Panc1 (cell line): ENCODE results near the gene GGA1. TPM values are rescaled to one million over a fixed set of nuclear protein-coding genes. Genes with fewer than 3 reads are reported as not detected.

ENCODE experiments used
- ATAC-seq: fragments of 200-7000 bp; cut with Tn5 transposase; 2 replicates; pipeline ENCODE4 v1.9.1; 2020; ENCODE audit warnings: mild to moderate bottlenecking, moderate library complexity
- BruUV-seq: library from RNA; stranded (reverse); fragments of 400-500 nt; replicated peaks from 2 replicates; lab custom pipeline; 2021; lab: Mats Ljungman, UMichigan
- CTCF ChIA-PET: fragments of 300-600 bp; sonication (Branson Sonifier 250); formaldehyde crosslinking; loops from one replicate; lab custom pipeline; 2022; ENCODE audit warnings: antibody characterized with exemption; lab: Charles Lee
- POLR2A ChIA-PET: fragments of 300-600 bp; sonication (Branson Sonifier 250); formaldehyde crosslinking; loops from one replicate; lab custom pipeline; 2022; ENCODE audit warnings: antibody characterized with exemption; lab: Charles Lee
- DNase-seq: peaks from one replicate; pipeline ENCODE4 v3.0.0-alpha.2; 2010; ENCODE audit warnings: low read depth, low spot score
- H3K27ac ChIP-seq: 2 replicates; pipeline ENCODE4 v1.5.1; 2011; ENCODE audit warnings: mild to moderate bottlenecking, low read length, inconsistent platforms
- H3K27me3 ChIP-seq: fragments of 200-500 bp; sonication (Bioruptor generic); 2 replicates; pipeline ENCODE4 v1.6.0; 2014; ENCODE audit warnings: low read length, inconsistent platforms; ENCODE audit not compliant: control insufficient read depth, insufficient read depth
- H3K36me3 ChIP-seq: fragments of 200-500 bp; sonication (Bioruptor generic); 2 replicates; pipeline ENCODE4 v1.5.1; 2014; ENCODE audit warnings: inconsistent platforms, mild to moderate bottlenecking, low read length, moderate library complexity; ENCODE audit not compliant: control insufficient read depth, insufficient read depth
- H3K4me1 ChIP-seq: 2 replicates; pipeline ENCODE4 v1.5.1; 2011; ENCODE audit warnings: inconsistent platforms, mild to moderate bottlenecking, low read length, moderate library complexity; ENCODE audit not compliant: control insufficient read depth, insufficient read depth
- H3K4me3 ChIP-seq, 2 experiments: 2 replicates each; pipeline ENCODE4 v1.5.1; 2011 to 2012; ENCODE audit warnings: low read depth in 2 of 2, low read length in 2 of 2, mild to moderate bottlenecking in 2 of 2, inconsistent platforms in 1 of 2, moderate library complexity in 1 of 2
- H3K9me3 ChIP-seq: fragments of 200-500 bp; sonication (Bioruptor generic); 2 replicates; pipeline ENCODE4 v1.5.1; 2014; ENCODE audit warnings: low read depth, mild to moderate bottlenecking, inconsistent platforms, low read length, moderate library complexity; ENCODE audit not compliant: control insufficient read depth, insufficient read depth
- POLR2AphosphoS5 ChIP-seq: IDR thresholded peaks from 2 replicates; pipeline ENCODE4 v1.6.1; 2012; ENCODE audit warnings: mild to moderate bottlenecking, low read depth, low read length, moderate library complexity
- SIN3A ChIP-seq: IDR thresholded peaks from 2 replicates; pipeline ENCODE4 v1.6.1; 2012; ENCODE audit warnings: low read depth, mild to moderate bottlenecking, low read length, moderate library complexity, borderline replicate concordance; ENCODE audit not compliant: insufficient read depth
- TCF7L2 ChIP-seq: IDR thresholded peaks from 2 replicates; pipeline ENCODE4 v1.6.1; 2011; ENCODE audit warnings: mild to moderate bottlenecking, low read depth, low read length, inconsistent platforms
- in situ Hi-C: cut with HindIII; loops from 2 replicates; pipeline ENCODE4 v1.10.0; 2016; ENCODE audit warnings: low sequenced_read_pairs, low pct_unique_long_range_greater_than_20kb
- intact Hi-C: fragments of 100-400 bp; cut with micrococcal nuclease; formaldehyde crosslinking; loops from one replicate; pipeline ENCODE4 v1.10.0; 2022; ENCODE audit not compliant: unreplicated experiment
- total RNA-seq: library from RNA; stranded (reverse); gene quantifications from one replicate; pipeline ENCODE4 v1.2.1, GENCODE V29; 2021; ENCODE audit not compliant: unreplicated experiment
- TF ChIP-seq, protein P1 (sequence below): fragments of 450-650 bp; IDR thresholded peaks from 2 replicates; pipeline ENCODE4 v1.5.1; 2017; ENCODE audit warnings: mild to moderate bottlenecking
- TF ChIP-seq, protein P2 (sequence below), 2 experiments: IDR thresholded peaks; 2 replicates each; pipeline ENCODE4 v1.6.1; 2011 to 2012; ENCODE audit warnings: low read depth in 2 of 2, control low read depth in 1 of 2, low read length in 1 of 2, mild to moderate bottlenecking in 1 of 2, moderate library complexity in 1 of 2; ENCODE audit not compliant: insufficient read depth in 1 of 2

Gene GGA1
- total RNA-seq, 1 experiment from 2014 or later: 45.4 TPM

DNA sequence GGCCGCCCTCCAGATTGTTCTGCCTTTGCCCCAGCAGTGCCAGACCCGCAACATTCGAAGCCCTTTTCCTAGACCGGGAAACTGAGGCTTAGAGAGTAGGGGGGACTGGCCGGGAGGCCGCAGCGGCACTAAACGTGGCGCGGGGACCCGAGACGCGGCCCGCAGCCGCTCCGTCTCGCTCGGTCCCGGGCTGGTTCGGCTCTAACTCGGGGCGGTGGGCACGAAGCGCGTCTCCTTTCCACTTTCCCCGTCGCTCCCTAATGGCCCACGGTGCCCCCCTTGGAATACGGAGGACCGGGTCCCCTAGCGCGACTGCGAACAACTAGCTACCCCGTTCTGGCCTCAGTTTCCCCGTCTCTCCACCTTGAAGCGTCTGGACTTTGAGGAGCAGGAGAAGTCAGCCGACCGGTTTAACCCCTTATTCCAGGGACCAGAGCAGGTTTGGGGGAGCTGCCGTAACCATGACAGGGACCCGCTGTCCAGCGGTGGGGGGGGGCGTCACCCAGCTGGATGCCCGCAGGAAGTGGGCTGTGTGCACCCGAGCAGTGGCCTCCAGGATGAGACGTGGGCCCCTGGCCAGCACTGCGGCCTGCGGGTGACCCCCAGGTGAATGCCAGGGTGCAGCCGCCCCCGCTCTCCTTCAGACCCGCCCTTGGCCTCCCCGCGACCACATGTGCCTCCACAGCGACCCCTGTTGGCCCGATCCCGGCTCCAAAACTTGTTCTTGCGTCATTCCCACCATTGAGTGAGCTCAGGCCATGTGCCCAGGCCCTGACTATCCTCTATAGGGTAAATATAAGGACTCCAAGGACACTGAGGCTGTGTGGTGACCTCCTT is 47.2 kb upstream of the GGA1 start:
- Histone ChIP-seq H3K36me3 (no peaks in the 10 kb centered on the region; the same call in 1 of the 2 replicates), H3K4me1 (peaks cover 32% of the 10 kb centered on the region), H3K9me3 (no peaks in the 10 kb centered on the region), H3K27ac (peak overlapping the region; percentile 84), H3K27me3 (no peaks in the 10 kb centered on the region), H3K4me3 (peak overlapping the region; percentile 68 to 77)
- intact Hi-C loops: no loop called here
- no TSS peak for BruUV-seq
- POLR2A ChIA-PET: interaction anchor here (0.8 to 1.0 kb wide), 2 partner anchors 15 kb away, joined by 3 read pairs; no protein-coding TSS in a partner anchor
- in situ Hi-C loops: no loop called here
- peak; percentile 66 for ATAC-seq
- no peak for DNase-seq
- TF ChIP-seq TCF7L2 (no peak), SIN3A (0 out of 2 replicates have a peak, but pooled peaks have one; percentile 42), POLR2AphosphoS5 (0 out of 2 replicates have a peak, but pooled peaks have one; percentile 42)
- TF ChIP-seq, protein P1, sequence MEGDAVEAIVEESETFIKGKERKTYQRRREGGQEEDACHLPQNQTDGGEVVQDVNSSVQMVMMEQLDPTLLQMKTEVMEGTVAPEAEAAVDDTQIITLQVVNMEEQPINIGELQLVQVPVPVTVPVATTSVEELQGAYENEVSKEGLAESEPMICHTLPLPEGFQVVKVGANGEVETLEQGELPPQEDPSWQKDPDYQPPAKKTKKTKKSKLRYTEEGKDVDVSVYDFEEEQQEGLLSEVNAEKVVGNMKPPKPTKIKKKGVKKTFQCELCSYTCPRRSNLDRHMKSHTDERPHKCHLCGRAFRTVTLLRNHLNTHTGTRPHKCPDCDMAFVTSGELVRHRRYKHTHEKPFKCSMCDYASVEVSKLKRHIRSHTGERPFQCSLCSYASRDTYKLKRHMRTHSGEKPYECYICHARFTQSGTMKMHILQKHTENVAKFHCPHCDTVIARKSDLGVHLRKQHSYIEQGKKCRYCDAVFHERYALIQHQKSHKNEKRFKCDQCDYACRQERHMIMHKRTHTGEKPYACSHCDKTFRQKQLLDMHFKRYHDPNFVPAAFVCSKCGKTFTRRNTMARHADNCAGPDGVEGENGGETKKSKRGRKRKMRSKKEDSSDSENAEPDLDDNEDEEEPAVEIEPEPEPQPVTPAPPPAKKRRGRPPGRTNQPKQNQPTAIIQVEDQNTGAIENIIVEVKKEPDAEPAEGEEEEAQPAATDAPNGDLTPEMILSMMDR: peak; percentile 86; the same call in 1 of the 2 replicates
- TF ChIP-seq, protein P2, sequence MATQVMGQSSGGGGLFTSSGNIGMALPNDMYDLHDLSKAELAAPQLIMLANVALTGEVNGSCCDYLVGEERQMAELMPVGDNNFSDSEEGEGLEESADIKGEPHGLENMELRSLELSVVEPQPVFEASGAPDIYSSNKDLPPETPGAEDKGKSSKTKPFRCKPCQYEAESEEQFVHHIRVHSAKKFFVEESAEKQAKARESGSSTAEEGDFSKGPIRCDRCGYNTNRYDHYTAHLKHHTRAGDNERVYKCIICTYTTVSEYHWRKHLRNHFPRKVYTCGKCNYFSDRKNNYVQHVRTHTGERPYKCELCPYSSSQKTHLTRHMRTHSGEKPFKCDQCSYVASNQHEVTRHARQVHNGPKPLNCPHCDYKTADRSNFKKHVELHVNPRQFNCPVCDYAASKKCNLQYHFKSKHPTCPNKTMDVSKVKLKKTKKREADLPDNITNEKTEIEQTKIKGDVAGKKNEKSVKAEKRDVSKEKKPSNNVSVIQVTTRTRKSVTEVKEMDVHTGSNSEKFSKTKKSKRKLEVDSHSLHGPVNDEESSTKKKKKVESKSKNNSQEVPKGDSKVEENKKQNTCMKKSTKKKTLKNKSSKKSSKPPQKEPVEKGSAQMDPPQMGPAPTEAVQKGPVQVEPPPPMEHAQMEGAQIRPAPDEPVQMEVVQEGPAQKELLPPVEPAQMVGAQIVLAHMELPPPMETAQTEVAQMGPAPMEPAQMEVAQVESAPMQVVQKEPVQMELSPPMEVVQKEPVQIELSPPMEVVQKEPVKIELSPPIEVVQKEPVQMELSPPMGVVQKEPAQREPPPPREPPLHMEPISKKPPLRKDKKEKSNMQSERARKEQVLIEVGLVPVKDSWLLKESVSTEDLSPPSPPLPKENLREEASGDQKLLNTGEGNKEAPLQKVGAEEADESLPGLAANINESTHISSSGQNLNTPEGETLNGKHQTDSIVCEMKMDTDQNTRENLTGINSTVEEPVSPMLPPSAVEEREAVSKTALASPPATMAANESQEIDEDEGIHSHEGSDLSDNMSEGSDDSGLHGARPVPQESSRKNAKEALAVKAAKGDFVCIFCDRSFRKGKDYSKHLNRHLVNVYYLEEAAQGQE (IDR thresholded peaks at IDR 0.05; ENCODE audit: insufficient read depth in 1 of 2, low read depth in 2 of 2, low read length in 1 of 2): no peak
- CTCF ChIA-PET: interaction anchor here (0.5 to 1.6 kb wide), 6 partner anchors 12 to 318 kb away, joined by 3 to 14 read pairs (median 3); no protein-coding TSS in a partner anchor

DNA sequence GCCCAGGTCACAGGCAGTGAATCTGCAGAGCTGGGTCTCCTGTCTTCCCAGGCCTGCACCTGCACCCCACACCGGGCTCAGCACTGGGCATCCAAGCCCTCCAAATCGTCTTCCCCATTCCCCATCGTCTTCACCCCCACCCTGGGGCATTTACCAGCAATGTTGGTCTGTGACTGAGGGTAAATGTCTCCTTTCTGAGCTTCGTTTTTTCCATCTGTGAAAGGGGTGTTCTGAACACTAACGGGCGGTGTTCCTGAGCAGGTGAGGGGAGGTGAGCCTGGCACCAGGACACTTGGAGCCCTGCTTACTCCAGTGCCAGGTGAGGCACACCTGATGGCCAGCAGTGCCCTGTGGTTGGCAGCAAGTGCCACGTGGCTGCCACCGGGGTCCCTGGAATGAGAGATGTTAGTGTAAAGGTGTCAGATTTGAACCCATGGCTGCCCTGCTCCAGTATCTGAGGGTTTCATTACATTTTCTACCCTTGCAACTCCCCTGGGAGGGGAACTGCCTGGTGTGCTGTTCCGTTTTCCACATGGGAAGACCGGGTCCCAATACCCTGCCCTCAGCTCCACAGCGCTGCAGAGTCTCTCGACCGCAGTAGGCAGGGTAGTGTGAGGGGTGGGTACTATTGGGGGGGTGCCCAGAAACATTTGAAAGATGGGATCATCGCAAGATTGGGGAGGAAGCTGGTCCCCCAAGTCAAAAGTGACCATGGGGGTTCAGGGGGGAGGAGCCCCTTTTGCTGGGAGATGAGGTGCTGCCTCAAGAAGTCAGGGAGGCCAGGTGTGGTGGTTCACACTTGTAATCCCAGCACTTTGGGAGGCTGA is 46.4 kb upstream of the GGA1 start:
- H3K4me3 ChIP-seq: peak overlapping the region; percentile 68 to 77
- intact Hi-C loops (no loop called here), in situ Hi-C loops (no loop called here)
- BruUV-seq: no TSS peak
- H3K36me3 ChIP-seq: no peaks in the 10 kb centered on the region; the same call in 1 of the 2 replicates
- peaks cover 34% of the 10 kb centered on the region for H3K4me1 ChIP-seq
- peak overlapping the region; percentile 84 for H3K27ac ChIP-seq
- no peaks in the 10 kb centered on the region for H3K27me3 ChIP-seq
- ATAC-seq (no peak), DNase-seq (no peak)
- TF ChIP-seq POLR2AphosphoS5 (0 out of 2 replicates have a peak, but pooled peaks have one; percentile 2), SIN3A (no peak), TCF7L2 (no peak)
- TF ChIP-seq, protein P2 (IDR thresholded peaks at IDR 0.05; ENCODE audit: insufficient read depth in 1 of 2, low read depth in 2 of 2, low read length in 1 of 2): no peak
- TF ChIP-seq, protein P1: peak; percentile 47
- no peaks in the 10 kb centered on the region for H3K9me3 ChIP-seq
- ChIA-PET POLR2A (interaction anchor here (0.8 to 1.0 kb wide), 2 partner anchors 15 to 16 kb away, joined by 3 read pairs; no protein-coding TSS in a partner anchor), CTCF (interaction anchor here (0.6 to 1.6 kb wide), 5 partner anchors 13 to 518 kb away, joined by 3 to 14 read pairs (median 3); no protein-coding TSS in a partner anchor)
